NCI-H82 (cell line): ENCODE results near the gene CELF2.
A peak's percentile ranks its signal among the peaks of the same experiment; 100 is the strongest.

Experiments
- DNase-seq: peaks from one replicate; lab custom pipeline; 2025; lab: John Stamatoyannopoulos, UW

The CELF2 gene

GRCh38 chr10:11301571-11302111 is 284.0 kb downstream of the CELF2 start:
- DNase-seq = no peak

GRCh38 chr10:11302181-11302580 is 284.5 kb downstream of the CELF2 start:
- no peak for DNase-seq

- peak; percentile 38 for DNase-seq
These were observed 285.9 kb downstream of the CELF2 start for GRCh38 chr10:11303361-11304170.

GRCh38 chr10:11304906-11305585 is 287.4 kb downstream of the CELF2 start:
- DNase-seq = no peak

GRCh38 chr10:11305825-11306593 is 288.3 kb downstream of the CELF2 start:
- DNase-seq = no peak

GRCh38 chr10:11307004-11307403 is 289.3 kb downstream of the CELF2 start:
- no peak for DNase-seq

- no peak for DNase-seq
These were observed 290.3 kb downstream of the CELF2 start for GRCh38 chr10:11307937-11308336.

- no peak for DNase-seq
These were observed 293.4 kb downstream of the CELF2 start for GRCh38 chr10:11311027-11311426.

GRCh38 chr10:11313463-11313862 is 295.8 kb downstream of the CELF2 start:
- no peak for DNase-seq

- DNase-seq = no peak
These were observed 300.4 kb downstream of the CELF2 start for GRCh38 chr10:11317936-11318670.

GRCh38 chr10:11318826-11319598 is 301.3 kb downstream of the CELF2 start:
- DNase-seq = no peak

- DNase-seq = no peak
These were observed 302.4 kb downstream of the CELF2 start for GRCh38 chr10:11319990-11320602.

GRCh38 chr10:11320809-11321520 is 303.3 kb downstream of the CELF2 start:
- no peak for DNase-seq

GRCh38 chr10:11322698-11323097 is 305.0 kb downstream of the CELF2 start:
- no peak for DNase-seq

GRCh38 chr10:11324761-11325321 is 307.2 kb downstream of the CELF2 start:
- DNase-seq = no peak

- no peak for DNase-seq
These were observed 308.1 kb downstream of the CELF2 start for GRCh38 chr10:11325817-11326216.

- no peak for DNase-seq
These were observed 308.6 kb downstream of the CELF2 start for GRCh38 chr10:11326241-11326640.

GRCh38 chr10:11326913-11327616 is 309.4 kb downstream of the CELF2 start:
- no peak for DNase-seq
